HepG2 (cell line): ENCODE measurements around the gene ZNF513. TPM values are rescaled to one million over a fixed set of nuclear protein-coding genes. Genes with fewer than 3 reads are reported as not detected.

Experiments used
- ATF4 ChIP-seq, 2 experiments: fragments of 450-650 bp in 1 of 2; sonication (generic) in 1 of 2; formaldehyde crosslinking; IDR thresholded peaks; 2 replicates each; pipeline versions ENCODE4 v1.5.0 to v1.8.0; 2020 to 2022; ENCODE audit warnings: mild to moderate bottlenecking in 1 of 2, missing genetic modification reagents in 1 of 2
- DNMT3B ChIP-seq: conservative IDR thresholded peaks from 2 replicates; pipeline ENCODE4 v1.6.1; 2016; ENCODE audit warnings: missing biosample characterization, control low read depth
- ETV5 ChIP-seq: IDR thresholded peaks from 2 replicates; pipeline ENCODE4 v1.6.1; 2018; ENCODE audit warnings: missing biosample characterization, missing genetic modification reagents, inconsistent platforms, borderline replicate concordance
- EZH2 ChIP-seq: conservative IDR thresholded peaks from 2 replicates; pipeline ENCODE4 v1.6.1; 2012; ENCODE audit warnings: mild to moderate bottlenecking, low read depth, low read length, moderate library complexity
- FOXM1 ChIP-seq: sonication (generic); formaldehyde crosslinking; IDR thresholded peaks from 2 replicates; pipeline ENCODE4 v1.5.0; 2020; ENCODE audit warnings: missing genetic modification reagents
- GLMP ChIP-seq: sonication (generic); formaldehyde crosslinking; IDR thresholded peaks from 2 replicates; pipeline ENCODE4 v1.9.0; 2021; ENCODE audit warnings: missing genetic modification reagents, mild to moderate bottlenecking, borderline replicate concordance
- HMGA1 ChIP-seq: sonication (generic); formaldehyde crosslinking; conservative IDR thresholded peaks from 2 replicates; pipeline ENCODE4 v1.4.0; 2020; ENCODE audit warnings: missing genetic modification reagents
- HNF4A ChIP-seq: sonication (generic); formaldehyde crosslinking; IDR thresholded peaks from 2 replicates; pipeline ENCODE4 v1.4.0; 2020; ENCODE audit warnings: missing genetic modification reagents
- HNRNPUL1 ChIP-seq: fragments of 200-400 bp; formaldehyde crosslinking; IDR thresholded peaks from 2 replicates; pipeline ENCODE4 v1.6.1; 2017; ENCODE audit warnings: low read depth, mild to moderate bottlenecking, low read length, moderate library complexity
- JUN ChIP-seq: sonication (generic); formaldehyde crosslinking; IDR thresholded peaks from 2 replicates; pipeline ENCODE4 v1.4.0; 2020; ENCODE audit warnings: mild to moderate bottlenecking, missing genetic modification reagents
- MED8 ChIP-seq: sonication (generic); formaldehyde crosslinking; IDR thresholded peaks from 2 replicates; pipeline ENCODE4 v1.8.1; 2023; ENCODE audit warnings: mild to moderate bottlenecking, missing genetic modification reagents; ENCODE audit not compliant: insufficient replicate concordance
- SAP130 ChIP-seq: IDR thresholded peaks from 2 replicates; pipeline ENCODE4 v1.6.1; 2016; ENCODE audit warnings: low read depth
- TCF12 ChIP-seq, 2 experiments: fragments of 450-650 bp in 1 of 2; sonication (generic) in 1 of 2; formaldehyde crosslinking in 1 of 2; IDR thresholded peaks; 2 replicates each; pipeline versions ENCODE4 v1.6.1 to v1.8.0; 2017 to 2022; ENCODE audit warnings: antibody characterized with exemption in 1 of 2, mild to moderate bottlenecking in 1 of 2, missing genetic modification reagents in 1 of 2, moderate library complexity in 1 of 2
- TRIM24 ChIP-seq: sonication (generic); formaldehyde crosslinking; IDR thresholded peaks from 2 replicates; pipeline ENCODE4 v1.8.0; 2022; ENCODE audit warnings: mild to moderate bottlenecking, missing genetic modification reagents
- ZNF280D ChIP-seq: sonication (generic); formaldehyde crosslinking; IDR thresholded peaks from 2 replicates; pipeline ENCODE4 v1.5.1; 2020; ENCODE audit warnings: mild to moderate bottlenecking, missing genetic modification reagents
- ZNF317 ChIP-seq: sonication (generic); formaldehyde crosslinking; IDR thresholded peaks from 2 replicates; pipeline ENCODE4 v1.5.0; 2020; ENCODE audit warnings: mild to moderate bottlenecking, missing genetic modification reagents
- ZNF414 ChIP-seq: sonication (generic); formaldehyde crosslinking; IDR thresholded peaks from 2 replicates; pipeline ENCODE4 v1.5.0; 2020; ENCODE audit warnings: missing genetic modification reagents
- ZNF512 ChIP-seq: sonication (generic); formaldehyde crosslinking; IDR thresholded peaks from 2 replicates; pipeline ENCODE4 v1.4.0; 2020; ENCODE audit warnings: mild to moderate bottlenecking, missing genetic modification reagents
- ZNF816 ChIP-seq: sonication (generic); formaldehyde crosslinking; IDR thresholded peaks from 2 replicates; pipeline ENCODE4 v1.8.0; 2022; ENCODE audit warnings: missing genetic modification reagents, mild to moderate bottlenecking, borderline replicate concordance
- ZNF883 ChIP-seq: sonication (generic); formaldehyde crosslinking; IDR thresholded peaks from 2 replicates; pipeline ENCODE4 v1.5.1; 2020; ENCODE audit warnings: mild to moderate bottlenecking, missing genetic modification reagents; ENCODE audit errors: not compliant biosample characterization
- polyA plus RNA-seq, 8 experiments: library from polyadenylated mRNA; depleted of rRNA in 3 of 8; stranded (reverse) in 7 of 8; unstranded in 1 of 8; fragments of >200 nt; fragmentation: Illumina TruSeq in 4 of 8; extraction: Trizol in 4 of 8; gene quantifications; 2 replicates each; pipeline versions ENCODE4 v1.2.1 to v1.2.3, GENCODE V29; 2011 to 2016; ENCODE audit warnings: low read depth in 4 of 8, missing spikeins in 1 of 8, mixed read lengths in 1 of 8; ENCODE audit not compliant: insufficient read depth in 1 of 8
- total RNA-seq, 5 experiments: library from RNA; depleted of rRNA; stranded (reverse); fragments of >200 nt; fragmentation: Illumina TruSeq; extraction: Trizol; gene quantifications; 2 replicates each; pipeline ENCODE4 v1.2.3, GENCODE V29; 2016; ENCODE audit warnings: low read depth in 1 of 5

Gene ZNF513
- total and polyA plus RNA-seq, 2 of the 13 experiments (the other 11 are each of a cell fraction or from before 2014, with no cell fraction given), result 4.9 to 6.3 TPM

- peak; percentile 68 for TF ChIP-seq MED8 (CRISPR knock-in tag)
- TF ChIP-seq FOXM1 (CRISPR knock-in tag), result no peak
- peak; percentile 3 for TF ChIP-seq ZNF883
- TF ChIP-seq ZNF512 (CRISPR knock-in tag), result no peak
- no peak for TF ChIP-seq TRIM24 (CRISPR knock-in tag)
- no peak for TF ChIP-seq TCF12 (IDR thresholded peaks at IDR 0.05)
- 0 out of 2 replicates have a peak, but pooled peaks have one; percentile 37 for TF ChIP-seq TCF12 (CRISPR knock-in tag; IDR thresholded peaks at IDR 0.05)
- peak; percentile 85; the same call in 1 of the 2 replicates for TF ChIP-seq ZNF280D
- TF ChIP-seq ATF4 (CRISPR knock-in tag; IDR thresholded peaks at IDR 0.05), result peak in 1 of 2 experiments; percentile 70; a peak in 1 of 4 replicates
- TF ChIP-seq SAP130, result peak; percentile 96
- TF ChIP-seq HMGA1, result no peak
- TF ChIP-seq ZNF414, result peak; percentile 92
- TF ChIP-seq HNF4A, result peak; percentile 5
- TF ChIP-seq HNRNPUL1, result no peak; the same call in 1 of the 2 replicates
- peak; percentile 55; the same call in 1 of the 2 replicates for TF ChIP-seq ZNF816
- TF ChIP-seq DNMT3B (CRISPR knock-in tag), result peak; percentile 95
- no peak for TF ChIP-seq EZH2
- TF ChIP-seq ZNF317 (CRISPR knock-in tag), result peak; percentile 71; the same call in 1 of the 2 replicates
- peak; percentile 87 for TF ChIP-seq ETV5 (CRISPR knock-in tag)
- no peak for TF ChIP-seq GLMP (CRISPR knock-in tag)
- peak; percentile 79; the same call in 1 of the 2 replicates for TF ChIP-seq JUN (CRISPR knock-in tag)
Observed at GRCh38 chr2:27356382-27357181, 24.0 kb downstream of the ZNF513 start, which contains the start of gene GTF3C2 (continued).
